Mesenchymal stem cell (in vitro differentiated cells and primary cell): ENCODE measurements around the gene ZNF513.
A peak's percentile ranks its signal among the peaks of the same experiment; 100 is the strongest.
"Not testable (repeated sequence)": the region's sequence is repeated elsewhere in the genome, so short reads cannot be mapped to it uniquely, and the experiment has no call there.

Experiments
- DNase-seq: peaks from one replicate; pipeline ENCODE4 v3.0.0-alpha.2; 2013
- H2AFZ ChIP-seq: one replicate; pipeline ENCODE4 v1.6.1; 2013; ENCODE audit warnings: low read depth, mild to moderate bottlenecking, control low read depth, inconsistent platforms, low read length, moderate library complexity
- H2AK5ac ChIP-seq: 2 replicates; pipeline ENCODE4 v1.6.1; 2013; ENCODE audit warnings: low read length, moderate library complexity, mild to moderate bottlenecking, inconsistent platforms; ENCODE audit not compliant: severe bottlenecking
- H2BK120ac ChIP-seq: one replicate; pipeline ENCODE4 v1.6.1; 2013; ENCODE audit warnings: low read depth, mild to moderate bottlenecking, inconsistent platforms, low read length, moderate library complexity
- H2BK12ac ChIP-seq, 2 experiments: one replicate each; pipeline ENCODE4 v1.6.1; 2013; ENCODE audit warnings: inconsistent platforms in 2 of 2, low read length in 2 of 2, mild to moderate bottlenecking in 2 of 2, moderate library complexity in 2 of 2, control low read depth in 1 of 2
- H2BK15ac ChIP-seq: one replicate; pipeline ENCODE4 v1.6.1; 2013; ENCODE audit warnings: mild to moderate bottlenecking, low read depth, inconsistent platforms; ENCODE audit not compliant: poor library complexity, severe bottlenecking
- H2BK5ac ChIP-seq: 2 replicates; pipeline ENCODE4 v1.6.1; 2013; ENCODE audit warnings: low read depth, mild to moderate bottlenecking, low read length, control low read depth, inconsistent platforms; ENCODE audit not compliant: poor library complexity, severe bottlenecking
- H3K14ac ChIP-seq, 2 experiments: one replicate each; pipeline ENCODE4 v1.6.1; 2013; ENCODE audit warnings: inconsistent platforms in 2 of 2, low read length in 2 of 2, control low read depth in 1 of 2, mild to moderate bottlenecking in 1 of 2, moderate library complexity in 1 of 2
- H3K18ac ChIP-seq, 2 experiments: one replicate each; pipeline ENCODE4 v1.6.1; 2013; ENCODE audit warnings: inconsistent platforms in 2 of 2, low read length in 2 of 2, control low read depth in 1 of 2, low read depth in 1 of 2, mild to moderate bottlenecking in 1 of 2
- H3K23ac ChIP-seq, 2 experiments: one replicate each; pipeline ENCODE4 v1.6.1; 2013; ENCODE audit warnings: inconsistent platforms in 2 of 2, low read length in 2 of 2, mild to moderate bottlenecking in 2 of 2, moderate library complexity in 2 of 2, control low read depth in 1 of 2
- H3K27ac ChIP-seq: 2 replicates; pipeline ENCODE4 v1.5.1; 2013; ENCODE audit warnings: mild to moderate bottlenecking, moderate library complexity, low read length, control low read depth, inconsistent platforms; ENCODE audit not compliant: poor library complexity, severe bottlenecking
- H3K27me3 ChIP-seq, 2 experiments: 2 replicates each; pipeline versions ENCODE4 v1.6.1 to v1.7.0; 2013; ENCODE audit warnings: low read length in 2 of 2, mild to moderate bottlenecking in 2 of 2, moderate library complexity in 2 of 2, control low read depth in 1 of 2, inconsistent platforms in 1 of 2; ENCODE audit not compliant: control insufficient read depth in 1 of 2, insufficient read depth in 1 of 2
- H3K36me3 ChIP-seq, 2 experiments: 2 replicates each; pipeline versions ENCODE4 v1.6.1 to v1.7.0; 2013; ENCODE audit warnings: low read length in 2 of 2, control low read depth in 1 of 2, inconsistent platforms in 1 of 2, low read depth in 1 of 2, mild to moderate bottlenecking in 1 of 2; ENCODE audit not compliant: insufficient read depth in 2 of 2, control insufficient read depth in 1 of 2
- H3K4ac ChIP-seq, 2 experiments: one replicate each; pipeline ENCODE4 v1.6.1; 2013; ENCODE audit warnings: inconsistent platforms in 2 of 2, low read length in 2 of 2, mild to moderate bottlenecking in 2 of 2, moderate library complexity in 2 of 2, control low read depth in 1 of 2, low read depth in 1 of 2
- H3K4me1 ChIP-seq: 2 replicates; pipeline ENCODE4 v1.6.1; 2013; ENCODE audit warnings: low read depth, low read length, control low read depth; ENCODE audit not compliant: control insufficient read depth, insufficient read depth
- H3K4me2 ChIP-seq: 2 replicates; pipeline ENCODE4 v1.6.1; 2013; ENCODE audit warnings: low read length, mild to moderate bottlenecking, inconsistent platforms; ENCODE audit not compliant: poor library complexity, severe bottlenecking
- H3K4me3 ChIP-seq, 2 experiments: 2 replicates each; pipeline versions ENCODE4 v1.5.1 to v1.7.0; 2013; ENCODE audit warnings: low read length in 2 of 2, mild to moderate bottlenecking in 2 of 2, control low read depth in 1 of 2, low read depth in 1 of 2; ENCODE audit not compliant: insufficient read depth in 1 of 2
- H3K79me1 ChIP-seq: replicated peaks from 2 replicates; pipeline ENCODE4 v1.6.1; 2013; ENCODE audit warnings: mild to moderate bottlenecking, control low read depth, low read length, inconsistent platforms; ENCODE audit not compliant: poor library complexity, severe bottlenecking
- H3K9ac ChIP-seq: 2 replicates; pipeline ENCODE4 v1.7.0; 2013; ENCODE audit warnings: mild to moderate bottlenecking, low read length, moderate library complexity
- H3K9me3 ChIP-seq: 2 replicates; pipeline ENCODE4 v1.7.0; 2013; ENCODE audit warnings: mild to moderate bottlenecking, low read length; ENCODE audit not compliant: control insufficient read depth
- H4K8ac ChIP-seq: one replicate; pipeline ENCODE4 v1.6.1; 2013; ENCODE audit warnings: inconsistent platforms, mild to moderate bottlenecking, low read length, moderate library complexity
- H4K91ac ChIP-seq: one replicate; pipeline ENCODE4 v1.6.1; 2013; ENCODE audit warnings: mild to moderate bottlenecking, low read length, inconsistent platforms
- WGBS: methylation state at CpG from one replicate; pipeline ENCODE4 v1.1.7; 2013; ENCODE audit warnings: mixed read lengths; 5-methylcytosine and 5-hydroxymethylcytosine counted together

ZNF513 gene

DNA sequence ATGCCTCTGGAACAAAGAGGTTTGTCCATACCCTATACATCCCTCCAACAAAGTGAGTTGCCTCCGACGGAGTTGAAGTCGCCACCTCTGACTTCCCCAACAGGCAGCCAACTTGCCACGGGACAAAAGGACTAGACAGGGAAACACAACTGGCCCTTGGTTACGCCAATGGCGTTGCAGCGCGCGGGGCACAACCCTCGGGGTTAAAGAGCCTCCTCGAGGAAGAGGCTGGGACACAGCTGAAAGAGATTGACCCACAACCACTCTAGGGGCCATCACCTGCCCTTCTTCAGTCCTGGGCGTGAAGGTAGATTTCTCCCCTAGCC, 24.5 kb downstream of the ZNF513 start:
- H4K8ac ChIP-seq, result peak overlapping the region; percentile 33
- DNase-seq, result peak; percentile 83
- H3K23ac ChIP-seq, result no peak overlapping the region
- WGBS, result 0% methylated on average over 12 of the region's 12 CpGs
- peak overlapping the region; percentile 69 to 99 for H3K4me3 ChIP-seq
- peaks cover 5% of the 10 kb centered on the region for H3K79me1 ChIP-seq
- no peak overlapping the region for H2AK5ac ChIP-seq
- peak overlapping the region; percentile 8 for H2AFZ ChIP-seq
- H3K4ac ChIP-seq, result peak overlapping the region; percentile 27 to 69
- no peak overlapping the region for H3K14ac ChIP-seq
- H2BK120ac ChIP-seq, result no peak overlapping the region
- H3K36me3 ChIP-seq, result no peaks in the 10 kb centered on the region
- H3K4me2 ChIP-seq, result peak overlapping the region; percentile 60
- no peaks in the 10 kb centered on the region for H3K9me3 ChIP-seq
- H3K27ac ChIP-seq, result peak overlapping the region; percentile 98
- H2BK5ac ChIP-seq, result no peak overlapping the region
- no peak overlapping the region for H2BK12ac ChIP-seq
- H3K18ac ChIP-seq, result peak overlapping the region in 1 of 2 experiments; percentile 92
- H3K4me1 ChIP-seq, result peaks cover 10% of the 10 kb centered on the region
- H3K27me3 ChIP-seq, result no peaks in the 10 kb centered on the region
- peak overlapping the region; percentile 98 for H3K9ac ChIP-seq
- no peak overlapping the region for H2BK15ac ChIP-seq
- peak overlapping the region; percentile 2 for H4K91ac ChIP-seq

DNA sequence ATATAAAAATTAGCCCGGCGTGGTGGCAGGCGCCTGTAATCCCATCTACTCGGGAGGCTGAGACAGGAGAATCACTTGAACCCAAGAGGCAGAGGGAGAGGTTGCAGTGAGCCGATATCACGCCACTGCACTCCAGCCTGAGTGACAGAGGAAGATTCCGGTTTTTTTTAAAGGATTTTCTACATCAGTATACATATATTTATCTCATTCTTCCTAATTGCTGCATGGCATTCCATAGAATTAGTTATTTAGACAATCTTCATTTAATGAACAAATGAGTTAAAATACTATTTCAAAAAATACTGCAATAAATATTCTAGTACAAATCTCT, 26.0 kb downstream of the ZNF513 start:
- Histone ChIP-seq H3K27ac (no peak overlapping the region), H3K9ac (peak overlapping the region; percentile 74), H3K9me3 (no peaks in the 10 kb centered on the region), H3K23ac (no peak overlapping the region), H2BK15ac (no peak overlapping the region), H3K79me1 (peaks cover 5% of the 10 kb centered on the region), H3K4me3 (peak overlapping the region in 1 of 2 experiments; percentile 99), H2BK12ac (no peak overlapping the region), H2BK5ac (no peak overlapping the region), H3K4me2 (no peak overlapping the region), H3K4me1 (peaks cover 10% of the 10 kb centered on the region), H4K91ac (no peak overlapping the region), H3K36me3 (peaks cover 0 to 4% of the 10 kb centered on the region in 2 experiments), H2AK5ac (no peak overlapping the region), H3K27me3 (no peaks in the 10 kb centered on the region), H2BK120ac (no peak overlapping the region), H2AFZ (no peak overlapping the region), H3K4ac (no peak overlapping the region), H4K8ac (no peak overlapping the region), H3K14ac (no peak overlapping the region), H3K18ac (no peak overlapping the region)
- WGBS, result 98% methylated on average over 4 of the region's 7 CpGs
- DNase-seq, result no peak

DNA sequence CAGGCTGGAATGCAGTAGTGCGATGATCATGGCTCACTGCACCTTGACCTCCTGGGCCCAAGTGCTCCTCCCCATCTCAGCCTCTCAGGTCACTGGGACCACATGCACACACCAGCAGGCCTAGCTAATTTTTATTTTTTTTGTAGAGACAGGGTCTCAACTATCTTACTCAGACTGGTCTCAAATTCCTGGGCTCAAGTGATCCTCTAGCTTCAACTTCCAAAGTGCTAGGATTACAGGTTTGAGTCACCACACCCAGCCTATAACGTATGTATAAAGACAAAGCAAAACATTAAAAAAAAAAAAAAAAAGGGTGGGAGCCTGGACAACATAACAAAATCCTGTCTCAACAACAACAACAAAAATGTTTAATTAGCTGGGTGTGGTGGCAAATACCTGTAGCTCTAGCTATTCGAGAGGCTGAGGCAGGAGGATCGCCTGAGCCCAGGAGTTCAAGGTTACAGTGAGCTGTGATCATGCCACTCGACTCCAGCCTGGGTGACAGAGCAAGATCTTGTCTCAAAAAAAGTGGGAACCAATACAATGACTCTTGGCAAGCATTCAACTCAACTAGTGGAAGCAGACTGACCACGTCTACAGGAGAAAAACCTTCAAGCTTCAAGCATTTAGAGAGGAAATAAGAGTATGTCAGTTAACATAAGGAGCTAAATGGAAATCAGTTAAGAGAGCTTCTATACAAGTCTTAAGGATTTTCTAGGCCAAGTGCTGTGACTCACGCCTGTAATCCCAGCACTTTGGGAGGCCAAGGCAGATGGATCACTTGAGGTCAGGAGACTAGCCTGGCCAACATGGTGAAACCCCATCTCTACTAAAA, 26.6 kb downstream of the ZNF513 start:
- Histone ChIP-seq H3K4me1 (peaks cover 10% of the 10 kb centered on the region), H3K79me1 (peaks cover 5% of the 10 kb centered on the region), H3K4me2 (no peak overlapping the region), H2BK15ac (no peak overlapping the region), H3K4ac (no peak overlapping the region), H3K23ac (no peak overlapping the region), H4K91ac (no peak overlapping the region), H4K8ac (no peak overlapping the region), H3K4me3 (peak overlapping the region in 1 of 2 experiments; percentile 99), H3K27ac (no peak overlapping the region), H3K36me3 (peaks cover 0 to 4% of the 10 kb centered on the region in 2 experiments), H3K14ac (no peak overlapping the region), H3K9me3 (no peaks in the 10 kb centered on the region), H3K18ac (no peak overlapping the region), H2BK120ac (no peak overlapping the region), H2AFZ (no peak overlapping the region), H2AK5ac (no peak overlapping the region), H3K9ac (peak overlapping the region; percentile 74), H3K27me3 (no peaks in the 10 kb centered on the region), H2BK5ac (no peak overlapping the region), H2BK12ac (peak overlapping the region in 1 of 2 experiments; percentile 6)
- WGBS, result 90% methylated on average over 5 of the region's 7 CpGs
- peak; percentile 77 for DNase-seq

DNA sequence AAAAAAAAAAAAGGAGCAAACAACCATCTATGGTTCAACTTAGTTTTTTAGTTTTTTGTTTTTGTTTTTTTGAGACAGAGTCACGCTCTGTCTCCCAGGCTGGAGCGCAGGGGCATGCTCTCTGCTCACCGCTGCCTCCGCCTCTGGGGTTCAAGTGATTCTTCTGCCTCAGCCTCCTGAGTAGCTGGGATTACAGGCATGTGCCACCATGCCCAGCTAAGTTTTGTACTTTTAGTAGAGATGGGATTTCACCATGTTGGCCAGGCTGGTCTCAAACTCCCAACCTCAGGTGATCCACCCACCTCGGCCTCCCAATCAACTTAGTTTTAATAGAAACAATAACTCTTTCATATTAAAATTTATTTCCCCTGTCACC, 27.2 kb downstream of the ZNF513 start:
- H4K8ac ChIP-seq, result not testable (repeated sequence)
- WGBS, result 98% methylated on average over 5 of the region's 5 CpGs

More for the DNA sequence above, 27.2 kb downstream of the ZNF513 start:
- H3K9ac ChIP-seq, result peak overlapping the region; percentile 74
- not testable (repeated sequence) for H3K4me2 ChIP-seq, H2BK12ac ChIP-seq, H3K36me3 ChIP-seq, H4K91ac ChIP-seq, H3K4ac ChIP-seq, H3K14ac ChIP-seq, H2BK15ac ChIP-seq, DNase-seq, H3K18ac ChIP-seq, H2BK5ac ChIP-seq, H3K79me1 ChIP-seq, H2AFZ ChIP-seq, H3K27me3 ChIP-seq, H2AK5ac ChIP-seq, H2BK120ac ChIP-seq, H3K9me3 ChIP-seq, H3K27ac ChIP-seq, H3K4me3 ChIP-seq, H3K23ac ChIP-seq
- H3K4me1 ChIP-seq, result peaks cover 10% of the 10 kb centered on the region
